GM12891 (cell line): ENCODE results near the gene STK10.

Experiments used
- POLR2A ChIP-seq: IDR thresholded peaks from 2 replicates; pipeline ENCODE4 v1.6.1; 2011; ENCODE audit warnings: low read depth, low read length, control low read depth
- POLR2AphosphoS5 ChIP-seq: IDR thresholded peaks from 2 replicates; pipeline ENCODE4 v1.6.1; 2011; ENCODE audit warnings: low read depth, low read length, control low read depth
- SPI1 ChIP-seq: IDR thresholded peaks from 2 replicates; pipeline ENCODE4 v1.6.1; 2011; ENCODE audit warnings: low read depth, low read length, control low read depth
- TAF1 ChIP-seq: IDR thresholded peaks from 2 replicates; pipeline ENCODE4 v1.6.1; 2011; ENCODE audit warnings: low read depth, low read length, control low read depth

- TF ChIP-seq POLR2AphosphoS5, result no peak
- TF ChIP-seq POLR2A, result no peak
- no peak for TF ChIP-seq TAF1
- TF ChIP-seq SPI1, result no peak
Observed at GRCh38 chr5:172143875-172144274, 44.1 kb downstream of the STK10 start.
